GM18861 (cell line): ENCODE data around the gene RASSF5.

Experiments
- ATAC-seq: cut with Tn5 transposase; IDR thresholded peaks from one replicate; pipeline ENCODE4 v1.9.1; 2021; ENCODE audit not compliant: unreplicated experiment

RASSF5 gene

GRCh38 chr1:206583707-206584648, 76.6 kb downstream of the RASSF5 start:
- ATAC-seq, result no peak

GRCh38 chr1:206584683-206585082, 77.4 kb downstream of the RASSF5 start:
- ATAC-seq, result no peak

GRCh38 chr1:206586501-206587445, 79.4 kb downstream of the RASSF5 start:
- no peak for ATAC-seq

DNA sequence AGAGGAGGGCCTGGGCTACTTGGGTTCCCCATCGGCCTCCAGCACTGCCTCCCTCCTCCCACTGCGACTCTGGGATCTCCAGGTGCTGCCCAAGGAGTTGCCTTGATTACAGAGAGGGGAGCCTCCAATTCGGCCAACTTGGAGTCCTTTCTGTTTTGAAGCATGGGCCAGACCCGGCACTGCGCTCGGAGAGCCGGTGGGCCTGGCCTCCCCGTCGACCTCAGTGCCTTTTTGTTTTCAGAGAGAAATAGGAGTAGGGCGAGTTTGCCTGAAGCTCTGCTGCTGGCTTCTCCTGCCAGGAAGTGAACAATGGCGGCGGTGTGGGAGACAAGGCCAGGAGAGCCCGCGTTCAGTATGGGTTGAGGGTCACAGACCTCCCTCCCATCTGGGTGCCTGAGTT, 80.6 kb downstream of the RASSF5 start:
- ATAC-seq, result no peak

DNA sequence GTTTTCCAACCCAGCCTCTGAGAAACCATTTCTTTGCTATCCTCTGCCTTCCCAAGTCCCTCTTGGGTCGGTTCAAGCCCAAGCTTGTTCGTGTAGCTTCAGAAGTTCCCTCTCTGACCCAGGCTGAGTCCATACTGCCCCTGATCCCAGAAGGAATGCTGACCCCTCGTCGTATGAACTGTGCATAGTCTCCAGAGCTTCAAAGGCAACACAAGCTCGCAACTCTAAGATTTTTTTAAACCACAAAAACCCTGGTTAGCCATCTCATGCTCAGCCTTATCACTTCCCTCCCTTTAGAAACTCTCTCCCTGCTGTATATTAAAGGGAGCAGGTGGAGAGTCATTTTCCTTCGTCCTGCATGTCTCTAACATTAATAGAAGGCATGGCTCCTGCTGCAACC, 81.2 kb downstream of the RASSF5 start:
- ATAC-seq, result no peak

DNA sequence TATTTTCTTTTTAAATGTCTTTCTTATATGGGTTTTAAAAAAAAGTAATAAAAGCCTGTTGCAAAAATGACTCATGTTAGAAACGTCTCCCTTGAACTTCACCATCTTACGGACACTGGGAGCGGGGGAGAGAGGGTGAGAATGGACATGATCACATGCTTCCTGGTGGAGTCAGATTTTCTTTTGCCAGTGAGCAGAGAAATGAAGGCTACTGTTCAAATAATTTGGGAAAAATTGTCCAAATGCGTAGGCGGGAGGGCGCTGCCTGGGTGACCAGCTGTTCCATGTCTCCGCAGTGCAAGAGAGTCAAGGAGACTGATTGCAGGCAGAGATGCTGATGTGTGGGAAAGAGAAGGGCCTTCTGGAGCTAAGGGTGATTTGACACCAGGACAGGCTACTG, 81.9 kb downstream of the RASSF5 start:
- no peak for ATAC-seq

DNA sequence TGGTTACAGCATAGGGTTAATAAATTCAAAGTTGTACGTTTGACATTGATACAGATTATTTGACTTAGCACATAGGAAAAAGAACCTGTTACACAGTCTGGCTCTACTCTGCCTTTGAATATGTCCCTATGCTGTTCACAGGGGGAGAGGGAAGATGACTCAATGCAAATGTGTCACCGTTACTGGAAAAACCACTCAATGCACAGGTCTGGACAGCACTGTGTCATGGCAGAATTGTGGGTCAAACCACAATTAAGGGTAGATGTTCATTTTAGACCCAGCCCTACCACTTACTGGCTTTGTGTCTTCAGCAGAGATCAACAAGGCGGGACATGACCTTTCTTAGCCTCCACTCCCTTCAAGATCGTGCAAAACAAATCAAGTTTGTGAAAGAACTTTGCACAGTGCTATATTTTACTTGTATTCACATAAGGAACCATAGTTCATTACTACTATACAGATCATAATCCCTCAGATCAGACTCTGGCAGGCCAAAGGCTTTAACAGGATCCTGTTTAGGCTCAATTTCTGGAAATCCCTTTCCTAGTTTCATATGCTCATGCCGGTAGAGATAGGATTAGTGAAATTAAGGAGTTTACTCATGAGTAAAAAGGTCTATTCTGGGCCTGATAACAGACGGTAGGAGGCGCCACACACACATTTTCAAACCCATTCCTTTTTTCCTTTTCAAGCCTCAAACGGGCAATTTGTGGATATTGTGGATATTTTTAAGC, 82.9 kb downstream of the RASSF5 start:
- peak; percentile 54 for ATAC-seq

DNA sequence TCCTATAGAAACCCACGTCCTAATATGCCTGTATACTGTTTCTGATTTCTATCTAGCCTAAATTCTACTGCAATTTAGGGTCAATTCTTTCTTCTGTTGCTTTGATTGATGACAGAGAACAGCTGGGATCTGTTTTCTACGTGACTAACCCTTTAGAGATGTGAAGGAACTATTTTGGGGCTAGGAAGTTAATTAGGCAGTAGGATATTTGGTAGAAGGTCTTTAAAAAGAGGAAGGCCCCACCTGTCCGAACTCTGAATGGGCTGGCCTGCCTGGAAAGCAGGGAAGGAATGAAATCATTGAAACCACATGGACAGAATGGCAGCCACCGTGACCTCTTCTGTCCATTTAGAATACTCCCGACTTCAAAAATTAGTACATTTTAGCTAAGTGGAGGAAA, 83.9 kb downstream of the RASSF5 start:
- ATAC-seq, result no peak

GRCh38 chr1:206591696-206592095, 84.4 kb downstream of the RASSF5 start:
- ATAC-seq, result no peak

DNA sequence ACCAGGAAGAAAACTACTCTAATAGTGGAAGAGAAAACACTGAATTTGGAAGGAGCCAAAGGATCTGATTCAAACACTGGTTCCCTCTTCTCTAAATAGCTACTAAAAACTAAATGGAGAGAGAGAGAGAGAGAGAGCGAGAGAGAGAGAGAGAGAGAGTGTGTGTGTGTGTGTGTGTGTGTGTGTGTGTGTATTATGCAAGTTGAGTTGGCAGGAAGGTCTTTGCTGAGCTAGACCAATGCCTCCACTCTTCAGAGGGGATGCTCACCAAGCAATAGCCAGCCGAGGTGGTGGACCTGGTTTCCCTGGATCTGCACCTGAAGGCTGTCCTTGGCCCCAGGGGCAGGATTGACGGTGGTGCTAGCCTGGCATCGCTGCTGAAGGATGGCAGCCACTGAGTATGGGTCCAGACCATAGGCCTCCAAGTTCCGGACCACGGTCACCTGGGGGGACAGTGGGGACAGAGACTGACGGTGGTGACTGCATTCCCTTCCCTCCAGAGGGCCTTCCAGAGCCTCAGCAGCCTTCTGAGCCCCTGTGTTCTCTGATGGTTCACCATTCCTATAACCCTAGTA, 86.1 kb downstream of the RASSF5 start:
- no peak for ATAC-seq

- ATAC-seq, result no peak
Observed at GRCh38 chr1:206595581-206596318, 88.4 kb downstream of the RASSF5 start.

DNA sequence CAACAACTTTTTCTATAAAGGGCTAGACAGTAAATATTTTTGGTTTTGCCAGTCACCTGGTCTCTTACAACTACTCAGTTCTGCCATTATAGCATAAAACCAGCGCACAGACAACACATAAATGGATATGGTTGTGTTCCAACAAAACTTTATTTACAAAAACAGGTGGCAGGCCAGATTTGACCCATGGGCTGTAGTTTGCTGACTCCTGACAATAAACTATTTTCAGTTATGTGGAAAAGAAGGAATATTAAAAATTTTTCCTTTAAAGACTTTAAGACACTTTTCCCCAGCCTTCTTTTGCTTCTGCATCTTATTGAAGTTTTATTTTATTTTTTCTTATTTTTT, 89.0 kb downstream of the RASSF5 start:
- ATAC-seq, result no peak

GRCh38 chr1:206600527-206600926, 93.2 kb downstream of the RASSF5 start:
- ATAC-seq, result no peak

- no peak for ATAC-seq
Observed at GRCh38 chr1:206604861-206605260, 97.5 kb downstream of the RASSF5 start.

GRCh38 chr1:206606867-206607266, 99.5 kb downstream of the RASSF5 start:
- ATAC-seq, result no peak

GRCh38 chr1:206608108-206608698, 100.9 kb downstream of the RASSF5 start:
- ATAC-seq, result no peak

- no peak for ATAC-seq
Observed at GRCh38 chr1:206609229-206609991, 102.1 kb downstream of the RASSF5 start.

- peak; percentile 73 for ATAC-seq
Observed at GRCh38 chr1:206612129-206612876, 105.0 kb downstream of the RASSF5 start, which contains the start of gene EIF2D. TSS of gene EIF2D (minus strand) at chr1:206612465. CDS start at chr1:206612342, 123 bp downstream.
